Testis (tissue), 2 donors: Measurements from ENCODE around the gene GABRE.

Experiments
- CTCF ChIP-seq, 3 experiments: fragments of 450-650 bp in 2 of 3; fragments of 200-600 bp in 1 of 3; sonication (generic) in 1 of 3; IDR thresholded peaks; one replicate each; pipeline ENCODE4 v1.5.1; 2016 to 2019; ENCODE audit warnings: antibody characterized with exemption in 3 of 3, mild to moderate bottlenecking in 2 of 3, moderate library complexity in 1 of 3
- POLR2A ChIP-seq: fragments of 450-650 bp; IDR thresholded peaks from one replicate; pipeline ENCODE4 v1.6.1; 2017; ENCODE audit warnings: antibody characterized with exemption, mild to moderate bottlenecking, moderate library complexity

- TF ChIP-seq POLR2A: no peak
- TF ChIP-seq CTCF (IDR thresholded peaks at IDR 0.05): no peak
These were observed 54.4 kb downstream of the GABRE start for GRCh38 chrX:151920101-151920500.
